ENCODE results near the gene LPP. TPM values are rescaled to one million over a fixed set of nuclear protein-coding genes. Genes with fewer than 3 reads are reported as not detected.

Gene LPP
- total and polyA plus RNA-seq, 9 of the 15 experiments (the other 6 are each of a cell fraction or from before 2014, with no cell fraction given), result 0.07 to 0.18 TPM; not detected in 7

- POLR2A ChIA-PET, result no interaction called here
- no peaks in the 10 kb centered on the region for H3K9me3 ChIP-seq (replicated peaks; ENCODE audit: control insufficient read depth, insufficient read depth, low read depth, low read length)
- H3K27me3 ChIP-seq (ENCODE audit: control insufficient read depth in 2 of 2, insufficient read depth in 2 of 2, low read length in 2 of 2), result peaks cover 0 to 3% of the 10 kb centered on the region in 2 experiments; a peak in 1 of 5 replicates
- ATAC-seq (no peak), FAIRE-seq (no peak), DNase-seq (ENCODE audit: extremely low read depth in 1 of 4, low spot score in 3 of 4) (no peak)
- no peaks in the 10 kb centered on the region for H4K20me1 ChIP-seq (replicated peaks; ENCODE audit: control insufficient read depth, insufficient read depth, low read length)
- H3K36me3 ChIP-seq (ENCODE audit: control insufficient read depth, insufficient read depth, low read length), result no peaks in the 10 kb centered on the region
- no peaks in the 10 kb centered on the region for H3K79me2 ChIP-seq (ENCODE audit: control insufficient read depth, insufficient read depth, low read length)
- no TSS peak for BruUV-seq (replicated peaks)
- H2AFZ ChIP-seq (ENCODE audit: low read depth, low read length), result no peak overlapping the region
- intact Hi-C loops (cut with micrococcal nuclease) (no loop called here), in situ Hi-C loops (cut with MboI) (no loop called here)
- H3K27ac ChIP-seq (ENCODE audit: extremely low read depth, low read depth, low read length), result no peak overlapping the region
- CTCF ChIA-PET (ENCODE audit: low intra/inter-chr PET ratio), result no interaction called here
- H3K9me1 ChIP-seq (ENCODE audit: control insufficient read depth, insufficient read depth, low read length), result no peaks in the 10 kb centered on the region
- no peaks in the 10 kb centered on the region for H3K4me1 ChIP-seq (replicated peaks in 1 of 2; ENCODE audit: control insufficient read depth in 2 of 2, insufficient read depth in 2 of 2, low read length in 2 of 2)
- no peak overlapping the region for H3K9ac ChIP-seq (ENCODE audit: insufficient read depth in 1 of 2, low read depth in 2 of 2, low read length in 2 of 2)
- H3K4me3 ChIP-seq, result no peak overlapping the region
- H3K4me2 ChIP-seq (ENCODE audit: insufficient read depth, low read length), result no peak overlapping the region
- 8% methylated on average over 1 of the region's 1 CpG for WGBS (ENCODE audit: insufficient coverage, low coverage, missing lambda C conversion rate)
- TF ChIP-seq ZNF766 (CRISPR knock-in tag; conservative IDR thresholded peaks at IDR 0.05) (no peak), SRSF7 (optimal IDR thresholded peaks at IDR 0.05; ENCODE audit: low read depth, low read length) (no peak), TEAD1 (CRISPR knock-in tag; IDR thresholded peaks at IDR 0.05) (no peak), NFIC (IDR thresholded peaks at IDR 0.05) (no peak), BRF1 (IDR thresholded peaks at IDR 0.05; ENCODE audit: borderline replicate concordance, extremely low read depth, insufficient read length) (no peak), TSC22D4 (tag; IDR thresholded peaks at IDR 0.05) (no peak), ZNF280A (IDR thresholded peaks at IDR 0.05; ENCODE audit: low read depth, partially characterized antibody) (no peak), ZNF407 (IDR thresholded peaks at IDR 0.05; ENCODE audit: low read depth) (no peak), HMG20A (CRISPR knock-in tag; conservative IDR thresholded peaks at IDR 0.05) (no peak)
Measured at GRCh38 chr3:188106006-188106405, 48.0 kb upstream of the LPP start.

Data from K562 (cell line).